ENCODE measurements around the gene KLHL26. TPM values are rescaled to one million over a fixed set of nuclear protein-coding genes. Genes with fewer than 3 reads are reported as not detected.
A peak's percentile ranks its signal among the peaks of the same experiment; 100 is the strongest.

Gene KLHL26
- total and polyA plus RNA-seq, 2 of the 13 experiments (the other 11 are each of a cell fraction or from before 2014, with no cell fraction given): 1.5 to 1.7 TPM

DNA sequence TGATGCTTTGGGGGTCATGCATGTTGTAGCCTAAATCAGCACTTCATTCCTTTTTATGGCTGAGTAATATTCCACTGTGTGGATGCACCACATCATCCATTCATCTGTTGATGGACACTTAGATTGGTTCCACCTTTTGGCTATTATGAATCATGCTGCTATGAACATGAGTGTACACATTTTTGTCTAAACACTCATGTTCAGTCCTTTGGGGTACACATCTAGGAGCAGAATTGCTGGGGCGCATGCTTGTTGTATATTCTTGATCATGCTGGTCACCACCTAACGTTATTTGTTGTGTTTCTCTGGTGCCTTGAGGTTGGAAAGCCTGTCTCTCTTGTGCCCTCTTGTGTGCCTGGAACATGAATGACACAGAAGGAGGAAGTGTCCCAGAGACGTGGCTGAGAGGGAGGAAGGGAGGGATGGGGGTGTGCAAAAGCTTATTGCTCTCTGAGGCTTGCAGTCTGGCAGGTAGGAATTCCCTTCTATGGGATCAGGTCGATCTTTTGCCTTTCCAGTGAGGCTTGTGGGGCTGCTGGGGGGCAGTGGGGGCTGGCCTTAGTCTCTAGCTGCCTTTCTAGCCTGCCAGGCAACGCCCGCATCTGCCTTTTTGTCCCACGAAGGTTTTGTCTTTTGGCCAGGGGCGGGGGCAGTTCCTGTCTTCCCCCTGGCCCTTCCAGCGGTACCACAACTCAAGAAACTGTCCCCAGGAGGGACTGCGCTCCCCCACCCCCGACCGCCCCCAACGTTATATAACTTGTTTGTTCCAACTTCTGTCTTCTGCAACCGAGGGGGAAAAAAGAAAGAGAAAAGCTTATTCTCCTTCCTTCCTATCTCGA lies 7.6 kb downstream of the KLHL26 start (continued):
- TF ChIP-seq, protein P1, sequence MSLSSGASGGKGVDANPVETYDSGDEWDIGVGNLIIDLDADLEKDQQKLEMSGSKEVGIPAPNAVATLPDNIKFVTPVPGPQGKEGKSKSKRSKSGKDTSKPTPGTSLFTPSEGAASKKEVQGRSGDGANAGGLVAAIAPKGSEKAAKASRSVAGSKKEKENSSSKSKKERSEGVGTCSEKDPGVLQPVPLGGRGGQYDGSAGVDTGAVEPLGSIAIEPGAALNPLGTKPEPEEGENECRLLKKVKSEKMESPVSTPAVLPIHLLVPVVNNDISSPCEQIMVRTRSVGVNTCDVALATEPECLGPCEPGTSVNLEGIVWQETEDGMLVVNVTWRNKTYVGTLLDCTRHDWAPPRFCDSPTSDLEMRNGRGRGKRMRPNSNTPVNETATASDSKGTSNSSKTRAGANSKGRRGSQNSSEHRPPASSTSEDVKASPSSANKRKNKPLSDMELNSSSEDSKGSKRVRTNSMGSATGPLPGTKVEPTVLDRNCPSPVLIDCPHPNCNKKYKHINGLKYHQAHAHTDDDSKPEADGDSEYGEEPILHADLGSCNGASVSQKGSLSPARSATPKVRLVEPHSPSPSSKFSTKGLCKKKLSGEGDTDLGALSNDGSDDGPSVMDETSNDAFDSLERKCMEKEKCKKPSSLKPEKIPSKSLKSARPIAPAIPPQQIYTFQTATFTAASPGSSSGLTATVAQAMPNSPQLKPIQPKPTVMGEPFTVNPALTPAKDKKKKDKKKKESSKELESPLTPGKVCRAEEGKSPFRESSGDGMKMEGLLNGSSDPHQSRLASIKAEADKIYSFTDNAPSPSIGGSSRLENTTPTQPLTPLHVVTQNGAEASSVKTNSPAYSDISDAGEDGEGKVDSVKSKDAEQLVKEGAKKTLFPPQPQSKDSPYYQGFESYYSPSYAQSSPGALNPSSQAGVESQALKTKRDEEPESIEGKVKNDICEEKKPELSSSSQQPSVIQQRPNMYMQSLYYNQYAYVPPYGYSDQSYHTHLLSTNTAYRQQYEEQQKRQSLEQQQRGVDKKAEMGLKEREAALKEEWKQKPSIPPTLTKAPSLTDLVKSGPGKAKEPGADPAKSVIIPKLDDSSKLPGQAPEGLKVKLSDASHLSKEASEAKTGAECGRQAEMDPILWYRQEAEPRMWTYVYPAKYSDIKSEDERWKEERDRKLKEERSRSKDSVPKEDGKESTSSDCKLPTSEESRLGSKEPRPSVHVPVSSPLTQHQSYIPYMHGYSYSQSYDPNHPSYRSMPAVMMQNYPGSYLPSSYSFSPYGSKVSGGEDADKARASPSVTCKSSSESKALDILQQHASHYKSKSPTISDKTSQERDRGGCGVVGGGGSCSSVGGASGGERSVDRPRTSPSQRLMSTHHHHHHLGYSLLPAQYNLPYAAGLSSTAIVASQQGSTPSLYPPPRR (CRISPR knock-in tag; IDR thresholded peaks at IDR 0.05; ENCODE audit: borderline replicate concordance): no peak
- TF ChIP-seq, protein P2, sequence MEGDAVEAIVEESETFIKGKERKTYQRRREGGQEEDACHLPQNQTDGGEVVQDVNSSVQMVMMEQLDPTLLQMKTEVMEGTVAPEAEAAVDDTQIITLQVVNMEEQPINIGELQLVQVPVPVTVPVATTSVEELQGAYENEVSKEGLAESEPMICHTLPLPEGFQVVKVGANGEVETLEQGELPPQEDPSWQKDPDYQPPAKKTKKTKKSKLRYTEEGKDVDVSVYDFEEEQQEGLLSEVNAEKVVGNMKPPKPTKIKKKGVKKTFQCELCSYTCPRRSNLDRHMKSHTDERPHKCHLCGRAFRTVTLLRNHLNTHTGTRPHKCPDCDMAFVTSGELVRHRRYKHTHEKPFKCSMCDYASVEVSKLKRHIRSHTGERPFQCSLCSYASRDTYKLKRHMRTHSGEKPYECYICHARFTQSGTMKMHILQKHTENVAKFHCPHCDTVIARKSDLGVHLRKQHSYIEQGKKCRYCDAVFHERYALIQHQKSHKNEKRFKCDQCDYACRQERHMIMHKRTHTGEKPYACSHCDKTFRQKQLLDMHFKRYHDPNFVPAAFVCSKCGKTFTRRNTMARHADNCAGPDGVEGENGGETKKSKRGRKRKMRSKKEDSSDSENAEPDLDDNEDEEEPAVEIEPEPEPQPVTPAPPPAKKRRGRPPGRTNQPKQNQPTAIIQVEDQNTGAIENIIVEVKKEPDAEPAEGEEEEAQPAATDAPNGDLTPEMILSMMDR (CRISPR knock-in tag; IDR thresholded peaks at IDR 0.05): peak; percentile 57
- TF ChIP-seq ZNF432 (CRISPR knock-in tag; IDR thresholded peaks at IDR 0.05; ENCODE audit: borderline replicate concordance) (no peak), ZNF773 (CRISPR knock-in tag; IDR thresholded peaks at IDR 0.05; ENCODE audit: borderline replicate concordance) (no peak), ZNF3 (CRISPR knock-in tag; IDR thresholded peaks at IDR 0.05) (no peak)
